ENCODE measurements around the gene NUP160. TPM values are rescaled to one million over a fixed set of nuclear protein-coding genes. Genes with fewer than 3 reads are reported as not detected.
A peak's percentile ranks its signal among the peaks of the same experiment; 100 is the strongest.
"Not testable (repeated sequence)": the region's sequence is repeated elsewhere in the genome, so short reads cannot be mapped to it uniquely, and the experiment has no call there.

The NUP160 gene
- total RNA-seq, 1 experiment from 2014 or later = 27.4 TPM

- DNase-seq (ENCODE audit: low read depth) = no peak
Measured at GRCh38 chr11:47788181-47788580, 60.0 kb downstream of the NUP160 start.

- DNase-seq (ENCODE audit: low read depth) = no peak
Measured at GRCh38 chr11:47786373-47786772, 61.8 kb downstream of the NUP160 start.

GRCh38 chr11:47784785-47785381, 63.3 kb downstream of the NUP160 start:
- no peak for DNase-seq (ENCODE audit: low read depth)

- DNase-seq (ENCODE audit: low read depth) = no peak
Measured at GRCh38 chr11:47783087-47783610, 65.0 kb downstream of the NUP160 start.

GRCh38 chr11:47778878-47779483, 69.2 kb downstream of the NUP160 start:
- DNase-seq (ENCODE audit: low read depth) = no peak

GRCh38 chr11:47775240-47775869, 72.8 kb downstream of the NUP160 start:
- no peak for DNase-seq (ENCODE audit: low read depth)

GRCh38 chr11:47773882-47774281, 74.3 kb downstream of the NUP160 start:
- DNase-seq (ENCODE audit: low read depth) = no peak

- DNase-seq (ENCODE audit: low read depth) = not testable (repeated sequence)
Measured at GRCh38 chr11:47769556-47769955, 78.6 kb downstream of the NUP160 start.

- peak; percentile 80 for DNase-seq (ENCODE audit: low read depth)
Measured at GRCh38 chr11:47768101-47768612, 80.0 kb downstream of the NUP160 start.

GRCh38 chr11:47766509-47767227, 81.5 kb downstream of the NUP160 start:
- DNase-seq (ENCODE audit: low read depth) = peak; percentile 61

- DNase-seq (ENCODE audit: low read depth) = no peak
Measured at GRCh38 chr11:47765086-47765485, 83.1 kb downstream of the NUP160 start.

- not testable (repeated sequence) for DNase-seq (ENCODE audit: low read depth)
Measured at GRCh38 chr11:47759291-47759690, 88.9 kb downstream of the NUP160 start.

GRCh38 chr11:47756208-47756607, 91.9 kb downstream of the NUP160 start:
- no peak for DNase-seq (ENCODE audit: low read depth)

GRCh38 chr11:47750725-47751124, 97.4 kb downstream of the NUP160 start:
- no peak for DNase-seq (ENCODE audit: low read depth)

- DNase-seq (ENCODE audit: low read depth) = not testable (repeated sequence)
Measured at GRCh38 chr11:47742494-47742893, 105.7 kb downstream of the NUP160 start.

- not testable (repeated sequence) for DNase-seq (ENCODE audit: low read depth)
Measured at GRCh38 chr11:47737817-47738216, 110.3 kb downstream of the NUP160 start.

GRCh38 chr11:47732271-47732670, 115.9 kb downstream of the NUP160 start:
- no peak for DNase-seq (ENCODE audit: low read depth)

GRCh38 chr11:47731475-47731874, 116.7 kb downstream of the NUP160 start:
- DNase-seq (ENCODE audit: low read depth) = no peak

Measured in RPMI7951 (cell line).